G401.6 (cell line): Measurements from ENCODE around the gene BTNL2.

Experiments
- FAIRE-seq: peaks from 2 replicates; lab custom pipeline; 2012; peaks lifted over from hg19 to GRCh38; lab: Jason Lieb, UNC

Gene BTNL2

GRCh38 chr6:32413427-32414047 lies 6.6 kb upstream of the BTNL2 start:
- no peak for FAIRE-seq

- FAIRE-seq = no peak
Observed at GRCh38 chr6:32411566-32412327, 4.8 kb upstream of the BTNL2 start.

GRCh38 chr6:32410906-32411305 lies 3.9 kb upstream of the BTNL2 start:
- FAIRE-seq = no peak

GRCh38 chr6:32406197-32406596 lies 784 bp downstream of the BTNL2 start:
- FAIRE-seq = no peak

- FAIRE-seq = no peak
Observed at GRCh38 chr6:32405656-32406055, 1.3 kb downstream of the BTNL2 start.

- no peak for FAIRE-seq
Observed at GRCh38 chr6:32402812-32403211, 4.2 kb downstream of the BTNL2 start.

- no peak for FAIRE-seq
Observed at GRCh38 chr6:32401284-32401963, 5.6 kb downstream of the BTNL2 start.

- no peak for FAIRE-seq
Observed at GRCh38 chr6:32397252-32397920, 9.6 kb downstream of the BTNL2 start.

- no peak for FAIRE-seq
Observed at GRCh38 chr6:32396028-32396427, 11.0 kb downstream of the BTNL2 start.

GRCh38 chr6:32393665-32394420 lies 13.1 kb downstream of the BTNL2 start:
- FAIRE-seq = no peak

- FAIRE-seq = no peak
Observed at GRCh38 chr6:32391505-32391904, 15.5 kb downstream of the BTNL2 start.

- FAIRE-seq = no peak
Observed at GRCh38 chr6:32387589-32388340, 19.2 kb downstream of the BTNL2 start.

GRCh38 chr6:32386040-32386439 lies 20.9 kb downstream of the BTNL2 start:
- FAIRE-seq = no peak

GRCh38 chr6:32382757-32383420 lies 24.1 kb downstream of the BTNL2 start:
- no peak for FAIRE-seq

- no peak for FAIRE-seq
Observed at GRCh38 chr6:32379545-32379944, 27.4 kb downstream of the BTNL2 start.

GRCh38 chr6:32375739-32376529 lies 31.0 kb downstream of the BTNL2 start:
- no peak for FAIRE-seq

- FAIRE-seq = no peak
Observed at GRCh38 chr6:32371803-32372202, 35.2 kb downstream of the BTNL2 start, which contains the start of gene TSBP1. Gene TSBP1 (minus strand): TSS chr6:32371903. CDS start chr6:32371706, 197 bp downstream.

GRCh38 chr6:32371229-32371628 lies 35.8 kb downstream of the BTNL2 start:
- no peak for FAIRE-seq

GRCh38 chr6:32370505-32370904 lies 36.5 kb downstream of the BTNL2 start:
- no peak for FAIRE-seq

- no peak for FAIRE-seq
Observed at GRCh38 chr6:32369660-32370059, 37.3 kb downstream of the BTNL2 start.
